Activated T-cell treated with anti-CD3 and anti-CD28 coated beads for 4 hours (primary cell): Measurements from ENCODE around the gene SMIM29.
"Not testable (repeated sequence)": the region's sequence is repeated elsewhere in the genome, so short reads cannot be mapped to it uniquely, and the experiment has no call there.

Experiments
- DNase-seq: peaks from one replicate; pipeline ENCODE4 v3.0.0-alpha.2; 2020

Gene SMIM29

DNA sequence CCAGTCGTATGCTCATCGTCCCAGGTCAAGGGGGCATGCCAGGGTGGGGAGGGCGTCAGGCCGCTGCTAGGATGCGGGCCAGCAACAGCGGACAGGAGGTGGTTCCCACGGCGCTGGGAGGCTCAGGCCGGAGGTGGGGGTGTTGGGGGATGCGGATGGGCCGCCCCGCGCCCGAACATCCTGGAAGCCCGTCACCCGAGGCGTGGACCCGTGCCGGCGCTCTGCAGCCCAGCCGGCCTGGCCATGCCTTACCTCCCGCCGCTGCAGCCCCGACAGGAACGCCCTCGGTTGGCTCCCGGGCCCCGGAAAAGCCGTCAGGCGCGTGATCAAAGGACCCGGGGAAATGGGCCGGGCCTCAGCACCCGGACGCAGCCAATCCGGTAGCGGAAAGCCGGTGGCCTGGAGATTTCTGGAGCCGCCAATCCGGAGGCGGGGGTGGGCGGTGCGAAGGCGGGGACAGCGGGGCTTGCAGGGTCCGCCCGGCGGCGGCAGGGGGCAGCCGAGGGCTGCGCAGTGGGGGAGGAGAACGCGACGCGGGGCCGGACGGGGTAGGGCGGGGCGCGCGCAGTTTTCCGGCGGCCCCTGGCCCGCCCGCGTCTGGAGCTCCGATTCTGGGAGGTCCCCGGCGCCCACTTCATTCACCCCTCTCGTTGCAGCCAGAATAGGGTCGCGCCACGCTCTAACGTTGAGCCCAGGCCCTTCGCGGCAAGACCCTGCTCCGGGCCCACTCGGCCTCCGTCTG, at the start of gene SMIM29:
Gene SMIM29 (minus strand): TSS at position 280 of the 742 bp plus-strand sequence. CDS start 1,215 bp downstream, outside the sequence.
- DNase-seq, result peak; percentile 97

DNA sequence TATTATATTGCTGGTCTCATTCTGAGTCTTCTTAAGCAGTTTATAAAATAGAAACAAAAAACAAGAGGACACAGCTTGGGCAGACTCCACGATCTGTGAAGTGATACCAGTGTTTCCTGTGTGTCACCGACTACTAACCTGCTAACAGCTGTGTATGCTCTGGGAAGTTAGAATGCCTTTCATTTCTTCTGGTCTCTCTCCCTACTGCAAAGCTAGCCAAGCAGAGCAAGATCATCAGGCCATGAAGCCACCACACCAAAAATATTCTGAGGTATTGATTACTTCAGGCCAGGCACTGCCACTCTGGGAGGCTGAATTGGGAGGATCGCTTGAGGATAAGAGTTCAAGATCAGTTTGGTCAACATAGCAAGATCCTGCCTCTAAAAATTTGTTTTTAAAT, 46.9 kb upstream of the SMIM29 start:
- no peak for DNase-seq

DNA sequence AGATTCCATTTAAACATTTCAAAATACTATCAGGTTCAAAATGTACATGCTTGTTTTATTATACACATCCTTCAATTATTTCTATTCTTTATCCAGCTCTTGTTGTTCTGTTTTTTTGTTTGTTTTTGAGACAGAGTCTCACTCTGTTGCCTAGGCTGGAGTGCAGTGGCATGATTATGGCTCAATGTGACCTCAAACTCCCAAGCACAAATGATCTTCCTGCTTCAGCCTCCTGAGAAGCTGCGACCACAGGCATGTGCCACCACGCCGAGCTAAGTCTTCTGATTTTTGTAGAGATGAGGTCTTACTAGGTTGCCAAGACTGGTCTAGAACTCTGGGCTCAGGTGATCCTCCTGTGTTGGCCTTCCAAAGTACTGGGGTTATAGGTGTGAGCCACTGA, 44.1 kb upstream of the SMIM29 start:
- DNase-seq, result no peak

DNA sequence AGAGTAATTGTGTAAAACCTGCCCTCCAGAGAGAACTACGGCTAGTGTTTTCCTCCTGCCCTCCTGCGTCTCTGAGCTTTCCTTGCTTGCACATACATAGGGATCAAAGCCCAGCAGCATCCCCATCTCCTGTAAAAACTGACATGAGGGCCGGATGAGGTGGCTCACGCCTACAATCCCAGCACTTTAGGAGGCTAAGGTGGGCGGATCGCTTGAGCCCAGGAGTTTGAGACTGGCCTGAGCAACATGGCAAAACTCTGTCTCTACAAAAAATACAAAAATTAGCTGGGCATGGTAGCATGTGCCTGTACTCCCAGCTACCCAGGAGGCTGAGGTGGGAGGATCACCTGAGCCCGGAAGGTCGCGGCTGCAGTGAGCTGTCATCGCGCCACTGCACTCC, 40.3 kb upstream of the SMIM29 start:
- DNase-seq, result no peak

DNA sequence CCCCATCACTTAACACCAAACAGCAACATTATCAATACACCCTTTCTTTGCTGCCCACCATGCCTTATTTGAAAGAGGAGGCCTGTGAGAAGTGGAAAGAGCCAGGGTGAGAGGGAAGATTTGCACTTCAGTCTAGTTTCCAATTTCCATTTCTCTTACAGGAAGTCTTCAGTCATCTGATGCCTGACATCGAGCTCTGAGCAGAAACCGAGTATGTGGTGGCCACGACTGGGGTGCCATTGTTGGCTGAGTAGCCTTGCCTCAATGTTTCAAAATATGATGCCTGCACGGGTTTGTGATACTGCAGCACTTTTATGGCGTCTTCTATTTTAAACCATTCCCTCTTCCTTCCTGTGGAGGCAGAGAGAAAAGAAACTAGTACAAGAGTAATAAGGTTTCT, 39.8 kb upstream of the SMIM29 start:
- no peak for DNase-seq

DNA sequence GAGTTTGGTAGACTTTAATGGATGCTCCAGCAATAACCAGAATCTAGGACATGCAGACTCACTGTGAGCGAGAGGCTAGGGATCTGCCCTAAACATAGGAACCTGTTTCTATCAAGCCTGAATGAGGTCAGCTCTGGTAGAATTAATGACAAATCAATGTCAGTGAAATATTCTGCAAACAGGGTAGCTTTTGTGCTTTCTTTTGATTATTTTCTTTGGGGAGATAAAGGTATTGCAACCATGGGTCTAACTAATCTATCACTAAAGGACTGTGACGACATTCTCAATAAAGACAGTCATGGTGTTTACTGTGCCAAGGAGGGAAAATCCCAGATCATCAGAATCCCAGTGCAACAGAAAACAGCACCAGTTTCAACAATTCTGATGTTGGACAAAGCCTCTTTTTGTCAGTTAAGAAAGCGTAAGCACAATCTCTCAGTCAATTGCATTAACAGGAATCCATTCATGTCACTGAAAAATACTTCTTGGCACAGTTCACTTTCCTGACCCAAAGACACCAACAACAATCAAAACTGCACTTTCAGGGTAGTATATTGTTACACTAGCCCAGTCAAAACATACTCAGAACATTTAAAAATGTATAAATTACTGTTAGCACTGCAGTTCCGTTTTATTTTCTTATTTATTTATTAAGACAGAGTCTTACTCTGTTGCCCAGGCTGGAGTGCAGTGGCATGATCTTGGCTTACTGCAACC, 36.8 kb upstream of the SMIM29 start:
- no peak for DNase-seq

DNA sequence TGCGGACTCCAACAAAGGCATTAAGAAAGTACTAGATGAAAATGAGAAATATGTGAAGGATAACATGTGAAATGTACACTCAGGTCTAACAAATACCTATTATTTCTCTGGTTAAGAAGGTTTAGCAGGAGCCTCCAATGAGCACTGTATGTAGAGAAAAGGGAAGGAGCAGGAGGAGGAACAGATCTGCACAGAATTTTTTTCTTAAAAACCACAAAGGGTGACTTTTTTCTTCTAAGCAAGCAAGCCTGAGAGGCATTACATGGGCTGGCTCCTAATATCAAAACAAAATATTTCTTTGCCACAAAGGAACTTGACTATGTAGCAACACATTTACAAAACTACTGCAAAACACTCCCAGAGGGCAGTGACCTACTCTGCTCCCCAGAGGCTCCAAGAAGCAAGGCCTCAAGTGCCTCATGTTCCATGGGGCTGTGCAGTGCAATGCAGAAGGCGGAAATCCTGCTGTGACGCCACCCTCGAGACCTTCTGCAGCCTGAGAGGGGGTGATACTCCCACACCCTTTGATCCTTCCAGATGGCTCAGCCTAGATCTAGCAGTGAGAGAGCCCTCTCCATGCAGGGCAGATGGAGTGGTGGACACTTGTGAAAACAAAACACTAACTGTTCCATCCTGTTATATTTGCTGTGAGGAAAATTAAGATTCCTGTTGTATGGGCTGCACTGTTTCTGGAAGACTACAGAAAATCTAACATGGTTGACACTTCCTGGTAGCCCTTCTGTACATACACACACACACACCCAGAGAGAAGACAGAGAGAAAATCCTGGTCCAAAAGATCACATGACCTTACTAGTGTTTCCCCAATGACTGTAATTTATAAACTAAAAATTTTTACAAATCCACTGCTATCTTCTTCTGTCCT, 36.0 kb upstream of the SMIM29 start:
- no peak for DNase-seq

DNA sequence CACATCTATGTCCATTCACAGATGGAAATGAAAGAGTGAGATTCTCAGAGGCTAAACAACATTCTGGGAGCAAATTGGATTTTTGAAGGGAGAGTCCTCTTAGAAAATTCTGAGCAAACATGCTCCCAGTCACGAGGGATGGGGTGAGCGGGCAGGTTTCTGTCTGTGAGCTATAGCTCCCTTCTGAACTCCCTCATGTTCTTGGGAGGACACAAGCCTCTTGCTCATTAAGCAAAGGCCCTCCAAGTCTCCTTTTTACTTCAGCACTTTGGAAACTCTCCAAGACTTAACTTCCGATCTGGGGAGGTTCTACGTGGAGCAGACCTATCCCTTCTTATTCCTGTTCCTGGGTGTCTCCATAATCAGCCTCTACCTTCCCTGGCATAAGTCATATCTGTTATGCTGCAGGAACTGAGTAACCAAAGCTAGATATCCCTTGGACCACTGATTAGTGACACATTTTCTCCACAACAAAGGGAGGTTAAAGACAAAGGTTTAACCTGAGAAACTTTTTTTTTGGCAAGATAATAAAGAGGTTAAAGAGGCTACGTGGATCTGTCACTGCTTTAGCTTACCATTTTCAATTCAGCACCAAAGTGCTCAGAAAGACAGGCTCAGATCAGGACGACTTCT, 33.0 kb upstream of the SMIM29 start:
- DNase-seq, result no peak

DNA sequence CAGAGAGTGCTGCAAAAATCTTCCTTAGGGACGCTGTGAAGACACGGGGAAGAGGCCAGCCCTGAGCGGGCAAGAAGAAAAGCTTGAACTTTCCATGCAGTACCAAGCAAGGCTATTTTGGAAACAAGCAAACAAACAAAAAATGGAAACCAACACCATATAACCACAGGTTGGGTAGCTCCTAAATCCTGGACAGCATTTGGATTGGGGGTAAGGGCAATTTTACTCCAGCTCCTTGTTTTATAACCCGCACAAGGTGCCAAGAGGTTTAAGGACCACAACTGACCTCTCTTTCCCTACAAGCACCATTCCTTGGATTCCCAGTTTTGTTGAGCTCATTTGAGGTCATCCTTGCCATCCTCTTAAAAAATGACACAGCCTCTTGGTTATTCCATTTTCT, 31.4 kb upstream of the SMIM29 start:
- DNase-seq, result no peak

DNA sequence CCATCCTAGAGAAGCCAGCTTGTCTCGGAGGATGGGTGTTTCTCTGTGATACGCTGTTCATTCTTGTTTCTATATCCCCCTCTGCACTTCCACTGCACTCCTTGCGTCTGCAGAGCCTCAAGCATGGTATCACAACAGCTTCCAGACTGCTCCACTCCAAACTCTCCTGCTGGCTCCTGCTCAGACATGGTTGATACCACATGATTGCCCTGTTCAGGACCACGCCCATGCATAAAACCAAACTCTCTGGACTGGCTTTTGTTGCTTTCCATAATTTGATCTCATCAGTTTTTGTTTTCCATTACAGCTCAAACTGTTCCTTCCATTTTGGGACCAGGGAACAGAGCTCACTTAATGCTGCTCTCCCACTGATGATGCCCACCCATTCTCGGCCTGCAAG, 30.0 kb upstream of the SMIM29 start:
- DNase-seq, result no peak

DNA sequence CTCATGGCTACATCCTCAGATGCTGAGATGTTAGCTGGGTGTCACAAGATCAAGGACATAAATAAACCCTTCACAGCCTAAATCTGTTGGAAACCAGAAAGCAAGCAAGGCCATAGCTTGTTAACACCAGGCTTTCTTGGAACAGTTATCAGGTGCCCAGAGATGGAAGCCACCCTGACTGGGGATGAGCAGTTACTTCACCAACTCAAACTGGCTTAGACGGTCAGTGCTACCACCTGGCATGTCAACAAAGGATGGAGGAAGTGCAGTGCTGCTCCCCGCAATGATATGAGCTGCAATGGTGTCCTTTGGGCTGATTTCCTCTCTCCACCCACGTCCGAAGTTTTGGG, 28.9 kb upstream of the SMIM29 start:
- DNase-seq, result no peak

DNA sequence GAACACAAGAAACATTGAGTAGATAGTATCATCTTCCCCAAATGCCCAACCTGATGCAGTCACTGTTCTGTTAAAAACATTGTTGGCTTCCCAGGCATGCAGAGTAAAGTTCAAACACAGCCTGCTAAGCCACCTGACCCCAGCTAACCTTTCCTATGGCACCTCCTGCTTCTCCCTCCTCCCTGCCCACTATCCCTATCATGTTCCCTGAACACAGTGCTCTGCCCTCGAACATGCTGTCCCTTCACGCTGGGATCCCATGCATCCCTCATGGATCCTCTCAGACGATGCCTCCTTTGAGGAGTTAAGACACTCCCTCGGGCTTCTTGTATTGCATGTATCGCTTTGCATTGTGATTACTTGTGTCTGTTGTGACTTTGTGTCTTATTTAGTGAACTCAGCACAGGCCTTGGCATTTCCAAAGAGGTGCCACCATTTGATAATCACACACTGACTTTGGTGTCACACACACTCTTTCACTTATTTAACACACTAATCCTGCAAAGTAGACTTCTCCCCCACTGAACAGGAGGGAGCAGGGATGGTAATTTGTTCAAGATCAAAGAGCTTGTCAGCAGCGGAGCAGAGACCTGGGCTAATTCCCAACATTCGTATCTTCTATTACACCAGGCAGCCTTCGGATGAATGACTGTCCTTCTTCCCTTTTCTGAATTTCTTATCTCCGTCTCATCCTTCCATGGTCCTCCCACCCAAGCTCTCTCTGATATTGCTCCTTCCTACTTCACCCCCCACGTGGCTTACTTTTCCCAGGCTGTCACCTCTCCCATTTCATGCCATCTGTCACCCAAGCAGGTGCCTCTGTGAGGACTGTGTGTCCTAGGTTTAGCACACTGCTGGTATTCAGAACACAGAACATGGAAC, 28.3 kb upstream of the SMIM29 start:
- DNase-seq, result no peak

DNA sequence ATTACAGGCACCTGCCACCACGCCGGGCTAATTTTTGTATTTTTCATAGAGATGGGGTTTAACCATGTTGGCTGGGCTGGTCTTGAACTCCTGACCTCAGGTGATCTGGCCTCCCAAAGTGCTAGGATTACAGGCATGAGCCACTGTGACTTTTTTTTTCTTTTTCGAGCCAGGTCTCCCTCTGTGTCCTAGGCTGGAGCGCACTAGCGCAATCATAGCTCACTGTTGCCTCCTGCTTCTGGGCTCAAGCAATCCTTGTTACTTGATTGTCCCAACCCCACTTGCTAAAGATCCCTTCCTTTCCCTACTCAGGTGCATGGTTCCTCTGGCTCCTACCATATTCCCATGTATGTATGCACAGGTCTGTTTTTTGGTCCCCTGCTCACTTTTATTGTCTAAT, 27.4 kb upstream of the SMIM29 start:
- DNase-seq, result no peak

DNA sequence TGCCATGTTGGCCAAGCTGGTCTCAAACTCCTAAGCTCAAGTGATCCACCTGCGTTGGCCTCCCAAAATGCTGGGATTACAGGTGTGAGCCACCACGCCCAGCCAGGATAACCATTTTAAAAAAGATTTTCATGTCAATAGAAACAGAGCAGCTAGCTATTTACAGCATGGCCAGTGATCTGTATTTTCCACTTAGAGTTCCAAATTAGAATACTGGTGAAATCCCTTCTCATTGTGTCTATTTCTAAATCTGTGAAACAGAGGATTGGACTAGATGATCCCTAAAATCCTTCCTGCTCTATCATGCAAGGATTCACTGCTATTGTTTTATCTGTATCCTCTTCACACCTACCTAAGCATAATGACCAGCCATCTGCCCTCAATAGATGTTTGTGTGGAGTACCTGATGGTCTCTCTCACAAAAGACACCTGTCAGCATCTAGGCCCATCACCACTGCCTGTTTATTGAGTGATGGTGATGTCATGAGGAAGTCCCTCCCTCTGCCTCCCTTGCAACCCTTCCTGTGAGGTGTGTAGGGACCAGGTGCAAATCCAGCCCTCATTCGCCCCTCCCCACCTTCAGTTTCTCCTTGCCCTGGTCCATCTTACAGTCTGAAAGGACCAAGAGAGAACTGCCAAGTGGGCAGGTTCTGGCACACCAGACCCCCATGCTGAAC, 26.5 kb upstream of the SMIM29 start:
- DNase-seq, result no peak

DNA sequence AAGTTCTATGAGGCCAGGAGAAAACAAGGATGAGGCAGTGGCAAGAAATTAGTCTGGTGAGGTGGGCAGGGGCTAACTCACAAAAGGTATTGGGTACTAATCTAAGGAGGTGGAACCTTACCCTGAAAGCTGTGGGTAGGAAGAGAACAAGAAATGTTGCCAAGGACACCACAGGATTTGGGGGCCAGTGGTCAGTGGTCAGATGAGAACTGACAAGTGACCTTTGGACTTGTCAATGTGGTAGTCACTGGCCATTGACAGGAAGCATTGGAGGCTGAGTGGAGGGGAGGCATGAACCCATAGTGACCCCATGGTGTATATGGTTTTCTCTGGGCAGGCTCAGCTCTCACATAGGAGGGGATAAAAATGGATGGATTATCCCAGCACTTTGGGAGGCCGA, 25.3 kb upstream of the SMIM29 start:
- DNase-seq, result no peak

DNA sequence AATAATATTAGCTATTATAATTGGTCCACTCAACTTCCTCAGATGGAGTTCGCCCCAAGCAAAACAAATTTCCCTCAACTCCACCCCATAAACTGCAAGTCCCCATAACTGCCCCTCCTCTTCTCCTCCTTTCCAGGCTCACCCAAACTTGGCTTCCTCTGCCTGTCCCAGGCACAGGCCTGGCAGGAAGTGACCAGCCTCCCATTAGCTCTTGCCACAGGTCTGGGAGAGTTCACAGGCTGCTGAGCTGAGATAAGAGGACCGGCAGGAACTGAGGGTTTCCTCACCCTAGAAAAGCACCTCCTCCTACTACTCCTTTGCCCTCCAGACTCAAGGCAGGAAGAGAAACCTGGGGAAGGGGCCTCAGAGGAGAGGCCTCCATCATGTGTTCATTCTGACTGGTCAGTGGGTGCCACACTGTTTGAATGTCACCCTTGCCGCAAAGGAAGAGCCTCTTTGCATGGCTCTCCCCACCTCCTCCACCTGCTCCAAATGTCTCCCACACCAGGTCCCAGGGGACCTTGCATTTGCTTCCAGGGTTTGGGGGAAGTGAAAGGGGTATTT, 24.5 kb upstream of the SMIM29 start:
- no peak for DNase-seq

DNA sequence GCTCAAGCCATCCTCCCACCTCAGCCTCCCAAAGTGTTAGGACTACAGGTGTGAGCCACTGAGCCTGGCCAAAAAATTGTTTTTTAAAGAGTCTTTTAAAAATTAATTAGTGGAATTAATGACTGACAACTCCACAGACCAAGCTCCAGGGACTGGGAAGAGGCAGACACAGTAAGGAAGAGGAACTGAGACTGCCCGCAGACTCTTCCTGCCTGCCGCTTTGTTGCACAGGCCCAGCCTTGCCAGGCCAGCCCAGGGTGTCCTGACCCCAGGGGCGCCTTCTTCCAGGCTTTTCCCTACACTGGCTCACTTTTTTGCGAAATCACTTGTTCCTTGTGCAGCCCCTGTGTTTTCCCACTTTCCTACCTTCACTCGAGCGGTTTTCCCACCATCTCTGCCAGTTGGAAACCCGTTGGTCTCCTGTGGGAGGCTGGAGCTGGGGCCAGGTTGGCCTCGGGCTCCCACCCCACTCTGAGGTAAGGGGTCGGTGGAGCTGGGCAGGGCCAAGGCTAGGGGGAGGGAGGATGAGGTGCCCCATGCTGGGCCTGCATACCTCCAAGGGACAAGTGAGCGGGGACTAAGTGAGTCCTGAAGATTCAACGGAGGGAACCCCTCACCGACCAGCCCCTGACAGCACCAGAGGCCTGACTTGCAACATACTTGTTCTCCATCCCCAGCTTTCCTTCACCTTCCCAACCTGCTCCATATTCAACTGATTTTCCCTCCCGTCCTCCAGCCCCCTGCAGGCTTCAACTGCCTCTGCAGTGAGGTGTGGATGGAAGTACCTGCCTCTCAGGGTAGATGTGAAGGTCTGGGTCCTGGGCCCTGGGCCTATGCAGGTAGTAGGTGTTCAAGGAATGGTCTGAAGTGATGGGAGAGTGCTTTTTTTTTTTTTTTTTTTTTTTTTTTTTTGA, 23.5 kb upstream of the SMIM29 start:
- DNase-seq, result no peak

DNA sequence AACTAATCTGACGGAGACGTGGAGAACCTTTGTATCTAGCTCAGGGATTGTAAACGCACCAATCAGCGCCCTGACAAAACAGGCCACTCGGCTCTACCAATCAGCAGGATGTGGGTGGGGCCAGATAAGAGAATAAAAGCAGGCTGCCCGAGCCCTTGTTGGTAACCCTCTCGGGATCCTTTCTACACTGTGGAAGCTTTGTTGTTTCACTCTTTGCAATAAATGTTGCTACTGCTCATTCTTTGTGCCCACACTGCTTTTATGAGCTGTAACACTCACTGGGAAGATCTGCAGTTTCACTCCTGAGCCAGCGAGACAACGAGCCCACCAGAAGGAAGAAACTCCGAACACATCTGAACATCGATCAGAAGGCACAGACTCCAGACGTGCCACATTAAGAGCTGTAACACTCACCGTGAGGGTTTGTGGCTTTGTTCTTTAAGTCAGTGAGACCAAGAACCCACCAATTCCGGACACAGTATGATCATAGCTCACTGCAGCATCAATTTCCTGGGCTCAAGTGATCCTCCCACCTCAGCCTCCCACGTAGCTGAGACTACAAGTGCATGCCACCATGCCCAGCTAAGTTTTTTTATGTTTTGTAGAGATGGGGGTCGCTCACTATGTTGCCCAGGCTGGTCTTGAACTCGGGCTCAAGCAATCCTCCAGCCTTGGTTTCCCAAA, 21.0 kb upstream of the SMIM29 start:
- not testable (repeated sequence) for DNase-seq

DNA sequence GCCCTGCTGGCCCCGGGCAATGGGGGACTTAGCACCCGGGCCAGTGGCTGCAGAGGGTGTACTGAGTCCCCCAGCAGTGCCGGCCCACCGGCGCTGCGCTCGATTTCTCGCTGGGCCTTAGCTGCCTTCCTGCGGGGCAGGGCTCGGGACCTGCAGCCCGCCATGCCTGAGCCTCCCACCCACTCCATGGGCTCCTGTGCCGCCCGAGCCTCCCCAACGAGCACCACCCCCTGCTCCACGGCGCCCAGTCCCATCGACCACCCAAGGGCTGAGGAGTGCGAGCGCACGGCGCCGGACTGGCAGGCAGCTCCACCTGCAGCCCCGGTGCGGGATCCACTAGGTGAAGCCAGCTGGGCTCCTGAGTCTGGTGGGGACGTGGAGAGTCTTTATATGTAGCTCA, 20.3 kb upstream of the SMIM29 start:
- not testable (repeated sequence) for DNase-seq
